Uterus (tissue), 4 donors: Measurements from ENCODE around the gene PRRG2. TPM values are rescaled to one million over a fixed set of nuclear protein-coding genes. Genes with fewer than 3 reads are reported as not detected.

ENCODE experiments used
- DNase-seq, 2 donors: peaks; one replicate each; pipeline ENCODE4 v3.0.0-alpha.2; 2019 to 2020
- H3K27ac ChIP-seq, 2 donors: fragments of 200-600 bp; sonication (generic); 1 replicate in 1 of 2; 2 replicates in 1 of 2; pipeline ENCODE4 v1.5.1; 2016 to 2018
- H3K27me3 ChIP-seq, 2 donors: fragments of 200-600 bp; sonication (generic); one replicate each; pipeline ENCODE4 v1.5.1; 2018 to 2019; ENCODE audit warnings: control low read depth in 1 of 2
- H3K36me3 ChIP-seq, 2 donors: fragments of 200-600 bp; sonication (generic); one replicate each; pipeline ENCODE4 v1.5.1; 2019; ENCODE audit warnings: control low read depth in 1 of 2
- H3K4me1 ChIP-seq, 2 donors: fragments of 200-600 bp; sonication (generic); one replicate each; pipeline ENCODE4 v1.5.1; 2018 to 2019; ENCODE audit warnings: control low read depth in 1 of 2
- H3K4me3 ChIP-seq, 2 donors: fragments of 200-600 bp; sonication (generic); 1 replicate in 1 of 2; 2 replicates in 1 of 2; pipeline ENCODE4 v1.5.1; 2018 to 2019; ENCODE audit warnings: mild to moderate bottlenecking in 1 of 2
- H3K9me3 ChIP-seq, 2 donors: fragments of 200-600 bp; sonication (generic); one replicate each; pipeline ENCODE4 v1.5.1; 2019; ENCODE audit warnings: control low read depth in 1 of 2
- POLR2A ChIP-seq, 2 donors: fragments of 450-650 bp; IDR thresholded peaks; one replicate each; pipeline ENCODE4 v1.6.1; 2016; ENCODE audit warnings: antibody characterized with exemption in 2 of 2, mild to moderate bottlenecking in 1 of 2, moderate library complexity in 1 of 2
- intact Hi-C: fragments of 100-400 bp; cut with DNase I; formaldehyde crosslinking; loops from one replicate; pipeline ENCODE4 v1.15.1; 2023; ENCODE audit warnings: low total_unique reads
- total RNA-seq, 4 donors: library from RNA; depleted of rRNA in 3 of 4; stranded (reverse); fragments of >200 nt in 3 of 4; gene quantifications; one replicate each; pipeline versions ENCODE4 v1.1.0 to v1.2.4, GENCODE V29; 2014 to 2023
- TF ChIP-seq, protein P1 (sequence below), 4 experiments: fragments of 200-600 bp in 2 of 4; fragments of 450-650 bp in 2 of 4; sonication (generic) in 2 of 4; IDR thresholded peaks; one replicate each; pipeline ENCODE4 v1.5.1; 2016 to 2019; ENCODE audit warnings: antibody characterized with exemption in 4 of 4, mild to moderate bottlenecking in 2 of 4, moderate library complexity in 1 of 4
- donor health status: DM: yes; HTN: yes; CAD: no.

PRRG2 gene
- total RNA-seq, 4 donors from 2014 or later, result 0.95 to 1.4 TPM; not detected in 2

DNA sequence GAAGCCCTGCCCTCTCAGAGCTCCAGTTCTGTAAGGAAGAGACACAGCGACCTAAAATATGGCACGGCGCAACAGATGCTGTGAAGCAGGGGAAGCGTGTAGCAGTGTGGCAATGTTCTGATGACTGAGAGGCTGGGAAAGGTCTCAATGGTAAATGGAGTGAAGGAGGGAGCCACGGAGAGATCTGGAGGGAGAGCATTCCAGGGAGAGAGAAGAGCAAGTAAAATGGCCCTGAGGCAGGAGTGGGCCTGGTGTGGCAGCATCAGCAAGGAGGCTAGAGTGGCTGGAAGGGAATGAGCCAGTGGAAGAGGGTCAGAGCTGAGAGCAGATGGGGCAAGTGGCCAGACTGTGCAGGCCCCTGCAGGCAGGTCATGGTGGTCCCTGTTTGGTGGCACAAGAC, 37.0 kb upstream of the PRRG2 start:
- H3K4me1 ChIP-seq, result no peaks in the 10 kb centered on the region
- no peaks in the 10 kb centered on the region for H3K27me3 ChIP-seq
- no peaks in the 10 kb centered on the region for H3K9me3 ChIP-seq
- intact Hi-C loops, result no loop called here
- TF ChIP-seq, protein P1, sequence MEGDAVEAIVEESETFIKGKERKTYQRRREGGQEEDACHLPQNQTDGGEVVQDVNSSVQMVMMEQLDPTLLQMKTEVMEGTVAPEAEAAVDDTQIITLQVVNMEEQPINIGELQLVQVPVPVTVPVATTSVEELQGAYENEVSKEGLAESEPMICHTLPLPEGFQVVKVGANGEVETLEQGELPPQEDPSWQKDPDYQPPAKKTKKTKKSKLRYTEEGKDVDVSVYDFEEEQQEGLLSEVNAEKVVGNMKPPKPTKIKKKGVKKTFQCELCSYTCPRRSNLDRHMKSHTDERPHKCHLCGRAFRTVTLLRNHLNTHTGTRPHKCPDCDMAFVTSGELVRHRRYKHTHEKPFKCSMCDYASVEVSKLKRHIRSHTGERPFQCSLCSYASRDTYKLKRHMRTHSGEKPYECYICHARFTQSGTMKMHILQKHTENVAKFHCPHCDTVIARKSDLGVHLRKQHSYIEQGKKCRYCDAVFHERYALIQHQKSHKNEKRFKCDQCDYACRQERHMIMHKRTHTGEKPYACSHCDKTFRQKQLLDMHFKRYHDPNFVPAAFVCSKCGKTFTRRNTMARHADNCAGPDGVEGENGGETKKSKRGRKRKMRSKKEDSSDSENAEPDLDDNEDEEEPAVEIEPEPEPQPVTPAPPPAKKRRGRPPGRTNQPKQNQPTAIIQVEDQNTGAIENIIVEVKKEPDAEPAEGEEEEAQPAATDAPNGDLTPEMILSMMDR (IDR thresholded peaks at IDR 0.05), result no peak
- TF ChIP-seq POLR2A (IDR thresholded peaks at IDR 0.05), result no peak
- no peak overlapping the region for H3K4me3 ChIP-seq
- no peaks in the 10 kb centered on the region for H3K36me3 ChIP-seq
- no peak overlapping the region for H3K27ac ChIP-seq
- no peak for DNase-seq

DNA sequence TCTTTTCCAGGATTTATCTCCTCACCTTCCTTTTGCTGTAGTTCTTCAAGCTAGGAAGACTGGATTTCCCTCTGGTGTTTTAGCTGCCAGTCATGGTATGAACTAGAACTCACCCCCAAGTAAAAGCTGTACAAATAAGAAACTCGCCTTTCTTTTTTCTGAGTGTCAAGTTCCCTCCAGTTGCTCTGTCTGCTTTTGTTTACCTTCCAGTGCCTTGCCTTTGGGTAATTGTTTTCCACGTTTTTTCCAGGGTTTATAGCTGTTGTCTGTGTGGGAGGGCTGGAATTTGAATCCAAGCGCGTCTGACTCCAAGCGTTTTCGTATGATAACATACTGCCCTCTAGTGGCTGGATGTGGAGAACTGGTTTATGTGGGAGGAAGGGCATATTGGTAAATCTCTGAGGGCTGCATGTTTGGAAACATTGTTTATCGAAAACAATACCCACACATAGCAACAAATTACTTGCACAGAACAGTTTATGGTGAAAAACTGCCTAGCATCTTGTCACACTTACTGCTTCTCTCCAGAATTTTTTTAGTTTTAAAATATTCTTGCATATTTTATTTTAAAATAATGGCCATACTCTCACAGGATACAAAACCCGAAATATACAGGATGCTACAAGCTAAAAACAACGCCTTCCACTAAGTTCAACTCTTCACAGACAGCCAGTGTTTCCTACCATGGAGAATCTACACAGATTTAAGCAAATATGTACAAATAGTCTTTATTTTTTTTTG, 34.1 kb upstream of the PRRG2 start:
- TF ChIP-seq POLR2A (IDR thresholded peaks at IDR 0.05), result no peak
- TF ChIP-seq, protein P1 (IDR thresholded peaks at IDR 0.05), result peak; percentile 83 to 96 (median 90)
- no peaks in the 10 kb centered on the region for H3K4me1 ChIP-seq
- H3K27me3 ChIP-seq, result no peaks in the 10 kb centered on the region
- no peak overlapping the region for H3K4me3 ChIP-seq
- no peaks in the 10 kb centered on the region for H3K36me3 ChIP-seq
- DNase-seq, result peak; percentile 66 to 88
- H3K27ac ChIP-seq, result peak overlapping the region; percentile 42 to 76
- no peaks in the 10 kb centered on the region for H3K9me3 ChIP-seq
- intact Hi-C loops, result no loop called here

DNA sequence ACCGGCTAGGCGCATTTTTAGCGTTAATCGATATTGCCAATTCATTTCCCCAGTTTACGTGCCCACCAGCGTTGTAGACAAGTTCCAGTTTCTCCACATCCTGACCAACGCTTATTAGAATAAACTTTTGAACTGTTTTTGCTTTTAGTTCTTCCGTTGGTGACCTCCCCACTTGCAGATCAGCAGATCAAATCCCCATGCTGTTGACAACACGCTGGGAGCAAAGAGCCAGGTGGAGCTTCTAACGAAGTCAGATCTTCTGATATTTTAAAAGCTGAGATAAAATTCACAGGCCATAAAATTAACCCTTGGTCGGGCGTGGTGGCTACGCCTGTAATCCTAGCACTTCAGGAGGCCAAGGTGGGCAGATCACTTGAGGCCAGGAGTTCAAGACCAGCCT, 32.1 kb upstream of the PRRG2 start:
- Histone ChIP-seq H3K9me3 (no peaks in the 10 kb centered on the region), H3K4me3 (no peak overlapping the region), H3K4me1 (no peaks in the 10 kb centered on the region), H3K27me3 (no peaks in the 10 kb centered on the region), H3K27ac (no peak overlapping the region), H3K36me3 (no peaks in the 10 kb centered on the region)
- intact Hi-C loops, result loop anchor here (2.0 kb wide), 1 partner anchor 46 kb away; no protein-coding TSS in a partner anchor
- DNase-seq, result no peak
- TF ChIP-seq, protein P1 (IDR thresholded peaks at IDR 0.05), result no peak

DNA sequence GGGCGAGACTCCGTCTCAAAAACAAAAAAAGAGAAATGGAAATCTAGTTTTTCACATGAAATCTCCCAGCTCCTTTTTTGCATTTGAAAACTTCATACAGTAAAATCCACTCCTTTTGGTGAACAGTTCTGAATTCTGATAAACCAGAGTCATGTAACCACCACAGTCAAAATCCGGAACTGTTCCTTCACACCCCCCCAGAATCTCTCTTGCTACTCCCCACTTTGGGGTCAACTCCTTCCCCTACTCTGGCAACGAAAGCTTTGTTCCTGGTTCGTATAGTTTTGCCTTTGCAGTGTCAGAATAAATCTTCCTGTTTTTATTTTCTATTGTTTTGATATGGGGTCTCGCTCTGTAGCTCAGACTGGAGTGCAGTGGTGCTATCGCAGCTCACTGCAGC, 29.6 kb upstream of the PRRG2 start:
- Histone ChIP-seq H3K27me3 (no peaks in the 10 kb centered on the region), H3K4me3 (no peak overlapping the region), H3K27ac (no peak overlapping the region), H3K36me3 (no peaks in the 10 kb centered on the region), H3K4me1 (no peaks in the 10 kb centered on the region), H3K9me3 (no peaks in the 10 kb centered on the region)
- no peak for DNase-seq
- intact Hi-C loops, result no loop called here
- TF ChIP-seq, protein P1 (IDR thresholded peaks at IDR 0.05), result no peak
- no peak for TF ChIP-seq POLR2A (IDR thresholded peaks at IDR 0.05)

DNA sequence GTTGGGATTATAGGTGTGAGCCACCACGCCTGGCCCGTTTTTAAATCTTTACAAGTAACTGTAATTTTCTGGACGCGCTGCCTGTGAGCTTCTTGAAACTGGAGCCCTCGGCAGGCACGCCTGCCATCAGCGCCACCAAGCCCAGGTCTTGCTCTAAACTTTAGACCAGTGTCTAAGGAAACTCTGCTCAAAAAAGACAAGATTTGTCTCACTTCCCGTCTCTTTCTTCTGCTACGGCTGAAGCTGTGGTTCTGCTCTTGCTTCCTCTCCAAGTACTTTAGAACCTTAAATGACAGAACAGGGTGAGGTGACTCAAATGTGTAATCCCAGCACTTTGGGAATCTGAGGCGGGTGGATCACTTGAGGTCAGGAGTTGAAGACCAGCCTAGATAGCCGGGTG, 28.4 kb upstream of the PRRG2 start:
- TF ChIP-seq, protein P1 (IDR thresholded peaks at IDR 0.05), result no peak
- no peak for TF ChIP-seq POLR2A (IDR thresholded peaks at IDR 0.05)
- Histone ChIP-seq H3K4me3 (no peak overlapping the region), H3K27me3 (no peaks in the 10 kb centered on the region), H3K27ac (no peak overlapping the region), H3K9me3 (no peaks in the 10 kb centered on the region), H3K36me3 (no peaks in the 10 kb centered on the region), H3K4me1 (no peaks in the 10 kb centered on the region)
- DNase-seq, result no peak
- intact Hi-C loops, result no loop called here
